Stomach (tissue), 9 donors: ENCODE measurements around the gene GABRB2. TPM values are rescaled to one million over a fixed set of nuclear protein-coding genes. Genes with fewer than 3 reads are reported as not detected.

Source experiments
- DNase-seq, 2 donors: peaks; one replicate each; pipeline versions ENCODE4 v3.0.0 to v3.0.0-alpha.2; 2013 to 2019
- H3K27ac ChIP-seq, 5 donors: fragments of 200-600 bp in 4 of 5; sonication (generic) in 4 of 5; one replicate each; pipeline ENCODE4 v1.5.1; 2013 to 2019; ENCODE audit warnings: mild to moderate bottlenecking in 1 of 5, moderate library complexity in 1 of 5
- H3K27me3 ChIP-seq, 3 donors: fragments of 200-600 bp; sonication (generic); one replicate each; pipeline ENCODE4 v1.5.1; 2017 to 2019; ENCODE audit warnings: mixed run types in 1 of 3
- H3K36me3 ChIP-seq, 4 donors: fragments of 200-600 bp; sonication (generic); 1 replicate in 3 of 4; 2 replicates in 1 of 4; pipeline ENCODE4 v1.5.1; 2016 to 2019
- H3K4me1 ChIP-seq, 4 donors: fragments of 200-600 bp; sonication (generic); one replicate each; pipeline ENCODE4 v1.5.1; 2016 to 2019
- H3K4me3 ChIP-seq, 4 donors: fragments of 200-600 bp; sonication (generic) in 3 of 4; one replicate each; pipeline ENCODE4 v1.5.1; 2016 to 2019; ENCODE audit warnings: mild to moderate bottlenecking in 1 of 4
- H3K9me3 ChIP-seq, 4 donors: fragments of 200-600 bp; sonication (generic); one replicate each; pipeline ENCODE4 v1.5.1; 2016 to 2019
- CTCF ChIP-seq, 7 experiments: fragments of 450-650 bp in 4 of 7; fragments of 200-600 bp in 3 of 7; sonication (generic) in 3 of 7; IDR thresholded peaks; one replicate each; pipeline ENCODE4 v1.5.1; 2016 to 2019; ENCODE audit warnings: antibody characterized with exemption in 7 of 7, control low read depth in 2 of 7, mild to moderate bottlenecking in 1 of 7
- EP300 ChIP-seq: sonication (generic); formaldehyde crosslinking; IDR thresholded peaks from one replicate; pipeline ENCODE4 v1.6.1; 2017; ENCODE audit warnings: antibody characterized with exemption
- POLR2A ChIP-seq, 4 donors: fragments of 450-650 bp; IDR thresholded peaks; one replicate each; pipeline ENCODE4 v1.6.1; 2016; ENCODE audit warnings: antibody characterized with exemption in 4 of 4, control low read depth in 2 of 4, mild to moderate bottlenecking in 1 of 4, moderate library complexity in 1 of 4
- POLR2AphosphoS5 ChIP-seq, 3 donors: sonication (generic); formaldehyde crosslinking; IDR thresholded peaks; one replicate each; pipeline ENCODE4 v1.6.1; 2016; ENCODE audit warnings: antibody characterized with exemption in 3 of 3
- WGBS, 5 donors: extraction: QIAGEN DNeasy Blood & Tissue Kit in 3 of 5; methylation state at CpG; one replicate each; pipeline versions ENCODE4 v1.1.5 to v1.1.7; 2013 to 2018; 5-methylcytosine and 5-hydroxymethylcytosine counted together
- intact Hi-C: fragments of 100-400 bp; cut with DNase I; formaldehyde crosslinking; loops from one replicate; pipeline ENCODE4 v1.15.1; 2023; ENCODE audit warnings: low total_unique reads
- polyA plus RNA-seq, 3 donors: library from polyadenylated mRNA; stranded (reverse); fragments of 200-250 nt; gene quantifications; one replicate each; pipeline ENCODE4 v1.2.3, GENCODE V29; 2013
- total RNA-seq, 5 donors: library from RNA; depleted of rRNA; stranded (reverse); fragments of >200 nt; gene quantifications; one replicate each; pipeline versions ENCODE4 v1.1.0 to v1.2.3, GENCODE V29; 2014 to 2016
- donor health status: healthy with polysubstance abuse.
- donor health status: Bipolar disorder and iron deficiency.
- donor health status: healthy.

Gene GABRB2
- total and polyA plus RNA-seq, 8 donors = 0.06 to 2.7 (median 0.14) TPM; not detected in 3

GRCh38 chr5:161566081-161566480 lies 19.6 kb upstream of the GABRB2 start:
- WGBS, 5 donors = 69 to 80% (median 73%) methylated on average over 2 of the region's 2 CpGs
- DNase-seq = no peak

GRCh38 chr5:161562446-161562845 lies 15.9 kb upstream of the GABRB2 start:
- H3K27me3 ChIP-seq = no peaks in the 10 kb centered on the region
- H3K9me3 ChIP-seq = no peaks in the 10 kb centered on the region
- DNase-seq = no peak
- no peaks in the 10 kb centered on the region for H3K36me3 ChIP-seq
- H3K4me3 ChIP-seq = no peak overlapping the region
- WGBS, 5 donors = 30 to 62% (median 35%) methylated on average over 2 of the region's 2 CpGs
- TF ChIP-seq EP300 (no peak), POLR2A (IDR thresholded peaks at IDR 0.05) (no peak)
- no peak overlapping the region for H3K27ac ChIP-seq
- intact Hi-C loops = no loop called here
- H3K4me1 ChIP-seq = no peaks in the 10 kb centered on the region

More at GRCh38 chr5:161566081-161566480, 19.6 kb upstream of the GABRB2 start:
- H3K4me3 ChIP-seq = no peak overlapping the region
- no peaks in the 10 kb centered on the region for H3K9me3 ChIP-seq
- H3K4me1 ChIP-seq = no peaks in the 10 kb centered on the region
- no peaks in the 10 kb centered on the region for H3K36me3 ChIP-seq
- TF ChIP-seq CTCF (IDR thresholded peaks at IDR 0.05) (no peak), POLR2AphosphoS5 (IDR thresholded peaks at IDR 0.05) (no peak), POLR2A (IDR thresholded peaks at IDR 0.05) (no peak), EP300 (no peak)
- H3K27me3 ChIP-seq = no peaks in the 10 kb centered on the region
- H3K27ac ChIP-seq = no peak overlapping the region
- intact Hi-C loops = no loop called here

GRCh38 chr5:161549106-161549505 lies 2.6 kb upstream of the GABRB2 start:
- 2 to 10% (median 3%) methylated on average over 15 of the region's 15 CpGs for WGBS, 5 donors
- H3K27ac ChIP-seq = no peak overlapping the region
- DNase-seq = peak in 1 of 2 donors; percentile 64
- intact Hi-C loops = loop anchor here (10.0 kb wide), 1 partner anchor 1856 kb away; no protein-coding TSS in a partner anchor
- TF ChIP-seq EP300 (no peak), POLR2A (IDR thresholded peaks at IDR 0.05) (no peak), CTCF (IDR thresholded peaks at IDR 0.05) (no peak), POLR2AphosphoS5 (IDR thresholded peaks at IDR 0.05) (no peak)
- peak overlapping the region in 3 of 4 donors; percentile 47 to 69 (median 57) for H3K4me3 ChIP-seq
- no peaks in the 10 kb centered on the region for H3K36me3 ChIP-seq
- H3K27me3 ChIP-seq = peaks cover 12 to 62% (median 35%) of the 10 kb centered on the region in 3 donors
- H3K4me1 ChIP-seq = peaks cover 6 to 38% (median 30%) of the 10 kb centered on the region in 4 donors
- H3K9me3 ChIP-seq = no peaks in the 10 kb centered on the region

GRCh38 chr5:161548487-161549094 lies 2.1 kb upstream of the GABRB2 start:
- Histone ChIP-seq H3K27me3 (peaks cover 12 to 64% (median 35%) of the 10 kb centered on the region in 3 donors), H3K4me1 (peaks cover 6 to 38% (median 30%) of the 10 kb centered on the region in 4 donors), H3K4me3 (peak overlapping the region; percentile 46 to 69 (median 52)), H3K36me3 (no peaks in the 10 kb centered on the region), H3K27ac (no peak overlapping the region), H3K9me3 (no peaks in the 10 kb centered on the region)
- intact Hi-C loops = loop anchor here (10.0 kb wide), 1 partner anchor 1856 kb away; no protein-coding TSS in a partner anchor
- WGBS, 5 donors = 2 to 7% (median 4%) methylated on average over 23 to 32 of the region's 32 CpGs
- no peak for TF ChIP-seq CTCF (IDR thresholded peaks at IDR 0.05)
- DNase-seq = peak in 1 of 2 donors; percentile 25
